Endothelial cell of umbilical vein (primary cell): ENCODE results near the gene MEX3C. TPM values are rescaled to one million over a fixed set of nuclear protein-coding genes. Genes with fewer than 3 reads are reported as not detected.

Source experiments
- BruUV-seq: library from RNA; stranded (reverse); fragments of 400-500 nt; replicated peaks from 2 replicates; lab custom pipeline; 2021; lab: Mats Ljungman, UMichigan
- CTCF ChIA-PET: fragments of 300-600, 350-600 bp; sonication (Branson Sonifier 250); formaldehyde crosslinking; loops from one replicate; lab custom pipeline; 2021; ENCODE audit warnings: antibody characterized with exemption, inconsistent platforms; lab: Charles Lee
- POLR2A ChIA-PET: fragments of 300-600, 350-600 bp; sonication (Branson Sonifier 250); formaldehyde crosslinking; loops from one replicate; lab custom pipeline; 2021; ENCODE audit warnings: antibody characterized with exemption, inconsistent platforms; lab: Charles Lee
- DNase-seq: peaks from one replicate; pipeline ENCODE4 v3.0.0-alpha.2; 2011; ENCODE audit warnings: low read depth, low spot score
- FAIRE-seq: peaks from 2 replicates; lab custom pipeline; 2011; peaks lifted over from hg19 to GRCh38; lab: Jason Lieb, UNC
- H2AFZ ChIP-seq: 2 replicates; pipeline ENCODE4 v1.6.0; 2012; ENCODE audit warnings: low read depth, low read length, control low read depth, inconsistent platforms
- H3K27ac ChIP-seq: 2 replicates; pipeline ENCODE4 v1.5.1; 2011; ENCODE audit warnings: low read depth, mild to moderate bottlenecking, control low read depth, low read length, moderate library complexity; ENCODE audit not compliant: insufficient read depth
- H3K27me3 ChIP-seq, 2 experiments: 2 replicates each; pipeline versions ENCODE4 v1.6.0 to v1.6.1; 2011; ENCODE audit warnings: low read length in 2 of 2, mixed read lengths in 1 of 2; ENCODE audit not compliant: control insufficient read depth in 2 of 2, insufficient read depth in 2 of 2
- H3K36me3 ChIP-seq, 2 experiments: 2 replicates in 1 of 2; 3 replicates in 1 of 2; pipeline ENCODE4 v1.5.1; 2011; ENCODE audit warnings: low read length in 2 of 2, mild to moderate bottlenecking in 1 of 2, moderate library complexity in 1 of 2; ENCODE audit not compliant: control insufficient read depth in 2 of 2, insufficient read depth in 2 of 2; ENCODE audit errors: extremely low read depth in 1 of 2
- H3K4me1 ChIP-seq: 3 replicates; pipeline ENCODE4 v1.5.1; 2011; ENCODE audit warnings: mild to moderate bottlenecking, low read length; ENCODE audit not compliant: control insufficient read depth, insufficient read depth; ENCODE audit errors: extremely low read depth
- H3K4me2 ChIP-seq: 2 replicates; pipeline ENCODE4 v1.6.1; 2011; ENCODE audit warnings: low read length, control low read depth, mixed read lengths; ENCODE audit not compliant: insufficient read depth
- H3K4me3 ChIP-seq, 3 experiments: fragments of 200-600 bp in 1 of 3; sonication (generic), shearing (Covaris generic) in 1 of 3; replicated peaks in 1 of 3; 2 replicates each; pipeline ENCODE4 v1.5.1; 2011 to 2016; ENCODE audit warnings: control low read depth in 3 of 3, low read length in 3 of 3, mild to moderate bottlenecking in 2 of 3, inconsistent platforms in 1 of 3, low read depth in 1 of 3, moderate library complexity in 1 of 3; ENCODE audit not compliant: insufficient read depth in 1 of 3
- H3K79me2 ChIP-seq: 2 replicates; pipeline ENCODE4 v1.6.0; 2012; ENCODE audit warnings: low read length, inconsistent platforms; ENCODE audit not compliant: control insufficient read depth, insufficient read depth
- H3K9ac ChIP-seq: replicated peaks from 2 replicates; pipeline ENCODE3; 2011; ENCODE audit warnings: low read length, control low read depth; ENCODE audit not compliant: insufficient read depth; ENCODE audit errors: extremely low read depth
- H3K9me1 ChIP-seq: replicated peaks from 3 replicates; pipeline ENCODE4 v1.6.0; 2011; ENCODE audit warnings: mild to moderate bottlenecking, low read length; ENCODE audit not compliant: control insufficient read depth, insufficient read depth; ENCODE audit errors: extremely low read depth
- H3K9me3 ChIP-seq: replicated peaks from 2 replicates; pipeline ENCODE4 v1.5.1; 2012; ENCODE audit warnings: low read length, inconsistent platforms; ENCODE audit not compliant: control insufficient read depth, insufficient read depth
- H4K20me1 ChIP-seq: replicated peaks from 2 replicates; pipeline ENCODE3; 2011; ENCODE audit warnings: mild to moderate bottlenecking, low read length; ENCODE audit not compliant: control insufficient read depth, insufficient read depth; ENCODE audit errors: extremely low read depth
- EZH2 ChIP-seq: IDR thresholded peaks from 2 replicates; pipeline ENCODE4 v1.6.1; 2012; ENCODE audit warnings: borderline replicate concordance, low read depth, mild to moderate bottlenecking, moderate library complexity, low read length, inconsistent platforms; ENCODE audit not compliant: severe bottlenecking
- FOS ChIP-seq: IDR thresholded peaks from 2 replicates; pipeline ENCODE4 v1.6.1; 2011; ENCODE audit warnings: mild to moderate bottlenecking, low read length, moderate library complexity, borderline replicate concordance; ENCODE audit not compliant: insufficient read depth
- GATA2 ChIP-seq: IDR thresholded peaks from 2 replicates; pipeline ENCODE4 v1.7.0; 2011; ENCODE audit warnings: low read depth, mild to moderate bottlenecking, moderate library complexity, mixed read lengths, low read length; ENCODE audit not compliant: insufficient read length, insufficient read depth
- JUN ChIP-seq: IDR thresholded peaks from 2 replicates; pipeline ENCODE4 v1.6.1; 2011; ENCODE audit warnings: borderline replicate concordance, low read depth; ENCODE audit not compliant: insufficient read length, insufficient read depth
- MYC ChIP-seq: IDR thresholded peaks from one replicate; pipeline ENCODE4 v1.6.1; 2011; ENCODE audit warnings: mild to moderate bottlenecking, low read depth, low read length
- POLR2A ChIP-seq: IDR thresholded peaks from 2 replicates; pipeline ENCODE4 v1.6.1; 2012; ENCODE audit warnings: low read depth, mild to moderate bottlenecking, control low read depth, low read length
- POLR2AphosphoS5 ChIP-seq: IDR thresholded peaks from 2 replicates; pipeline ENCODE4 v1.6.1; 2012; ENCODE audit warnings: low read depth, mild to moderate bottlenecking, control low read depth, low read length, moderate library complexity; ENCODE audit not compliant: insufficient read depth
- dilution Hi-C: fragments of 300-500 bp; cut with MboI; formaldehyde crosslinking; loops from one replicate; pipeline ENCODE4 v1.15.0; 2019; ENCODE audit warnings: low sequenced_read_pairs; ENCODE audit not compliant: extremely low pct_ligation_motif_present
- intact Hi-C: fragments of 100-400 bp; cut with micrococcal nuclease; formaldehyde crosslinking; loops from one replicate; pipeline ENCODE4 v1.10.0; 2022
- polyA plus RNA-seq, 4 experiments: library from polyadenylated mRNA; depleted of rRNA in 3 of 4; stranded (reverse) in 3 of 4; unstranded in 1 of 4; fragments of >200 nt; gene quantifications; 2 replicates each; pipeline versions ENCODE4 v1.2.1 to v1.2.3, GENCODE V29; 2011 to 2012; ENCODE audit warnings: missing spikeins in 1 of 4
- total RNA-seq: library from RNA; stranded (reverse); gene quantifications from 2 replicates; pipeline ENCODE4 v1.2.3, GENCODE V29; 2021
- TF ChIP-seq, protein P1 (sequence below): IDR thresholded peaks from 2 replicates; pipeline ENCODE4 v1.6.1; 2011; ENCODE audit not compliant: insufficient read depth, insufficient read length
- TF ChIP-seq, protein P2 (sequence below), 2 donors: IDR thresholded peaks; 1 replicate in 1 of 2; 2 replicates in 1 of 2; pipeline ENCODE4 v1.5.1; 2011; ENCODE audit warnings: low read length in 2 of 2, mild to moderate bottlenecking in 2 of 2, moderate library complexity in 2 of 2, control low read depth in 1 of 2, inconsistent platforms in 1 of 2, low read depth in 1 of 2; ENCODE audit not compliant: insufficient read depth in 1 of 2; ENCODE audit errors: extremely low read depth in 1 of 2

MEX3C gene
- total and polyA plus RNA-seq, 2 donors (not counting 3 experiments of a cell fraction or from before 2014, with no cell fraction given) = 23.4 to 45.7 TPM

DNA sequence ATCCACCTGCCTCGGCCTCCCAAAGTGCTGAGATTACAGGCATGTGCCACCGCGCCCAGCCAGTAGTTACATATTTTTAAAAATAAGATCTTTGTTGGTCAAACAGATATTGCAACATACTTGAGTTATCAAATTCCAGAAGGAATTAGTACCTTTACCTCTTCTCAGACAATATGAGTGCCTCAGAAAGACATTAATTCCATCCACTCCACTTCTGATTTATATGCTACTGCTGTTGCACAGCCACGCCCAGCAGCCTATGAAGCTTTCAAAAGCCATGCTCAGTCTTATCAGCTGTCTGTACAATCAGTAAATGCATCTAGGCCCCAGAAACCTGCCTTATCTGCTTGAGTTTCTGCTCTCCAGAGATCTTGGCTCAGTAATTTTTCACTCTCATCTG lies 47.8 kb downstream of the MEX3C start:
- no peak for FAIRE-seq
- Histone ChIP-seq H4K20me1 (no peaks in the 10 kb centered on the region), H3K9ac (no peak overlapping the region), H3K36me3 (no peaks in the 10 kb centered on the region), H3K9me3 (no peaks in the 10 kb centered on the region), H2AFZ (no peak overlapping the region), H3K27me3 (no peaks in the 10 kb centered on the region), H3K79me2 (no peaks in the 10 kb centered on the region), H3K4me3 (no peak overlapping the region), H3K27ac (no peak overlapping the region), H3K9me1 (no peaks in the 10 kb centered on the region), H3K4me2 (no peak overlapping the region), H3K4me1 (no peaks in the 10 kb centered on the region)
- no peak for DNase-seq
- intact Hi-C loops (no loop called here), dilution Hi-C loops (no loop called here)
- BruUV-seq = no TSS peak
- TF ChIP-seq POLR2AphosphoS5 = no peak
- TF ChIP-seq, protein P1, sequence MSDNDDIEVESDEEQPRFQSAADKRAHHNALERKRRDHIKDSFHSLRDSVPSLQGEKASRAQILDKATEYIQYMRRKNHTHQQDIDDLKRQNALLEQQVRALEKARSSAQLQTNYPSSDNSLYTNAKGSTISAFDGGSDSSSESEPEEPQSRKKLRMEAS = no peak
- ChIA-PET CTCF (no interaction called here), POLR2A (interaction anchor here (0.7 kb wide), 1 partner anchor 370 kb away, joined by 4 read pairs; no protein-coding TSS in a partner anchor)

GRCh38 chr18:51146909-51147308 lies 50.6 kb downstream of the MEX3C start:
- Histone ChIP-seq H3K4me2 (no peak overlapping the region), H3K27me3 (no peaks in the 10 kb centered on the region), H3K27ac (no peak overlapping the region), H3K36me3 (no peaks in the 10 kb centered on the region), H3K79me2 (no peaks in the 10 kb centered on the region), H3K9me3 (no peaks in the 10 kb centered on the region), H2AFZ (no peak overlapping the region), H3K4me3 (no peak overlapping the region), H3K4me1 (no peaks in the 10 kb centered on the region), H3K9me1 (no peaks in the 10 kb centered on the region), H4K20me1 (no peaks in the 10 kb centered on the region), H3K9ac (no peak overlapping the region)
- FAIRE-seq = no peak
- dilution Hi-C loops (no loop called here), intact Hi-C loops (no loop called here)
- ChIA-PET CTCF (no interaction called here), POLR2A (no interaction called here)
- TF ChIP-seq MYC (no peak), POLR2A (no peak), EZH2 (no peak), POLR2AphosphoS5 (no peak), JUN (no peak), FOS (no peak), GATA2 (no peak)
- TF ChIP-seq, protein P1 = no peak
- TF ChIP-seq, protein P2, sequence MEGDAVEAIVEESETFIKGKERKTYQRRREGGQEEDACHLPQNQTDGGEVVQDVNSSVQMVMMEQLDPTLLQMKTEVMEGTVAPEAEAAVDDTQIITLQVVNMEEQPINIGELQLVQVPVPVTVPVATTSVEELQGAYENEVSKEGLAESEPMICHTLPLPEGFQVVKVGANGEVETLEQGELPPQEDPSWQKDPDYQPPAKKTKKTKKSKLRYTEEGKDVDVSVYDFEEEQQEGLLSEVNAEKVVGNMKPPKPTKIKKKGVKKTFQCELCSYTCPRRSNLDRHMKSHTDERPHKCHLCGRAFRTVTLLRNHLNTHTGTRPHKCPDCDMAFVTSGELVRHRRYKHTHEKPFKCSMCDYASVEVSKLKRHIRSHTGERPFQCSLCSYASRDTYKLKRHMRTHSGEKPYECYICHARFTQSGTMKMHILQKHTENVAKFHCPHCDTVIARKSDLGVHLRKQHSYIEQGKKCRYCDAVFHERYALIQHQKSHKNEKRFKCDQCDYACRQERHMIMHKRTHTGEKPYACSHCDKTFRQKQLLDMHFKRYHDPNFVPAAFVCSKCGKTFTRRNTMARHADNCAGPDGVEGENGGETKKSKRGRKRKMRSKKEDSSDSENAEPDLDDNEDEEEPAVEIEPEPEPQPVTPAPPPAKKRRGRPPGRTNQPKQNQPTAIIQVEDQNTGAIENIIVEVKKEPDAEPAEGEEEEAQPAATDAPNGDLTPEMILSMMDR (IDR thresholded peaks at IDR 0.05; ENCODE audit: extremely low read depth in 1 of 2, insufficient read depth in 1 of 2, low read depth in 1 of 2, low read length in 2 of 2) = no peak
- no peak for DNase-seq
- BruUV-seq = no TSS peak
